ENCODE results near the gene ZC3H13.

The ZC3H13 gene

DNA sequence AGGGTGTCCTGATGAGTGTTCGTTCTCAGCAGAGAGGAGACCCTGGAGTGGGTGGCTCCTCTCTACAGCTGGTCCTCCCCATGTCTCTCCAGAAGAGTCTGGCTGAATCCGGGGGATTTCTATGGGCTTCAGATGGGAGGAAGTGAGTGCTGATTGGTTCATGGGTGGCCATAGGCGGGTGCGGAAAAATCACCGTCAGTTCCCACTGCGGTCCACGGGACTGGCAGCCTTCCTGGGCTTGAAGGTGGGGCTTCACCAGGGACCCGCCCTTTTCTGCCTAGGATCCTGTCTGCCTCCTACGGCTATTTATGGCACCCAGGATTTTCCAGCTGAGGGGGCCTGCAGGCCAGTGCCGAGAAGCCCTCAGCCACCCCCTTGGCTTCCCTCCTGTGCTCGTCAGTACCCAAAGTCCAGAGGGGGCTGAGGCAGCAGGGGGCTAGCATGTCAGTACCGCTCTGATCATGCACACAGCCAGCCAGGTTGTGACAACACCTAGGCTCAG is 33.9 kb upstream of the ZC3H13 start:
- H3K9me3 ChIP-seq (ENCODE audit: control insufficient read depth, low read length), result no peaks in the 10 kb centered on the region
- H3K9ac ChIP-seq (ENCODE audit: low read length), result no peak overlapping the region
- no peaks in the 10 kb centered on the region for H3K36me3 ChIP-seq (ENCODE audit: control insufficient read depth, insufficient read depth, low read length)
- H3K27me3 ChIP-seq (ENCODE audit: control insufficient read depth, insufficient read depth, low read length), result no peaks in the 10 kb centered on the region
- H3K4me1 ChIP-seq (ENCODE audit: control insufficient read depth, insufficient read depth, low read length), result no peaks in the 10 kb centered on the region
- no peak overlapping the region for H3K4me3 ChIP-seq (ENCODE audit: low read length)

DNA sequence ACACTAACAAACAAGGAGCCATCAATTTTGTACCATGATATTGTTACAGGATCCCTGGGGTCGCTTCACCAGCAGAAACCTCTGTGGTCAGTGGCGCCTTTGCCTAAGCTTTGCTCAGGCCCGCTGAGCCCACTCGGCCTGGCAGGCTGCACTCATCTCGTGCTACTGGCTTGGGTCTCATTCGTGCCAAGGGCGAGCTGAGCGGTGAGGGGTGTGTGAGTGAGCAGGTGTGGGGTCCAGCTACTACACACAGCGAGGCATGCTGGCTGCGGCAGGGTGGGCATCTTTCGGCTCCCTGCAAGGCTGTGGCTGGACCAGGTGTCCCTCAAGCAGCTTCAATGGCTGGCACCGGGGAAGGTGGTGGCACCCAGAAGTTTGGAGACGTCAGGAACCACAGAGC is 33.2 kb upstream of the ZC3H13 start:
- H3K9ac ChIP-seq (ENCODE audit: low read length), result no peak overlapping the region
- H3K9me3 ChIP-seq (ENCODE audit: control insufficient read depth, low read length), result no peaks in the 10 kb centered on the region
- H3K36me3 ChIP-seq (ENCODE audit: control insufficient read depth, insufficient read depth, low read length), result no peaks in the 10 kb centered on the region
- no peaks in the 10 kb centered on the region for H3K27me3 ChIP-seq (ENCODE audit: control insufficient read depth, insufficient read depth, low read length)
- no peak overlapping the region for H3K4me3 ChIP-seq (ENCODE audit: low read length)
- H3K4me1 ChIP-seq (ENCODE audit: control insufficient read depth, insufficient read depth, low read length), result no peaks in the 10 kb centered on the region

DNA sequence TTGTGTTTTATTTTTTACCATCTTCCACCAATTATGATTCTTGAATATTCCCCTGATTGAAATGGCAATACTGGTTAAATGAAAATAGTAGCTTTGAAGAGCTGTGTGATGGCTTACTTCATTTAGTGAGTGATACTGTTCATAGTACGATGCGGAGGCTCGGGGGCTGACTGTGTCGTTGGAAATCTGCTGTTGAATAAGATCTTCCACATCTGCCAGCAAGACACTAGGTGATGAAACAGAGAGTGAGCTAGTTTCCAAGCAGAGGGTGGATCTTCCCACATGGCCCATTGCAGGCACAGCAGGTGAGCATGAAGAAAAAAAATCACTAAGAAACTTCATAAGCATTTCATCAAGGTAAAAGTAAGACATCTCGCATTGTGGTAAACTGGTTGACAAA is 29.8 kb upstream of the ZC3H13 start:
- no peak overlapping the region for H3K9ac ChIP-seq (ENCODE audit: low read length)
- no peaks in the 10 kb centered on the region for H3K36me3 ChIP-seq (ENCODE audit: control insufficient read depth, insufficient read depth, low read length)
- H3K27me3 ChIP-seq (ENCODE audit: control insufficient read depth, insufficient read depth, low read length), result no peaks in the 10 kb centered on the region
- H3K9me3 ChIP-seq (ENCODE audit: control insufficient read depth, low read length), result no peaks in the 10 kb centered on the region
- H3K4me3 ChIP-seq (ENCODE audit: low read length), result no peak overlapping the region
- H3K4me1 ChIP-seq (ENCODE audit: control insufficient read depth, insufficient read depth, low read length), result no peaks in the 10 kb centered on the region

DNA sequence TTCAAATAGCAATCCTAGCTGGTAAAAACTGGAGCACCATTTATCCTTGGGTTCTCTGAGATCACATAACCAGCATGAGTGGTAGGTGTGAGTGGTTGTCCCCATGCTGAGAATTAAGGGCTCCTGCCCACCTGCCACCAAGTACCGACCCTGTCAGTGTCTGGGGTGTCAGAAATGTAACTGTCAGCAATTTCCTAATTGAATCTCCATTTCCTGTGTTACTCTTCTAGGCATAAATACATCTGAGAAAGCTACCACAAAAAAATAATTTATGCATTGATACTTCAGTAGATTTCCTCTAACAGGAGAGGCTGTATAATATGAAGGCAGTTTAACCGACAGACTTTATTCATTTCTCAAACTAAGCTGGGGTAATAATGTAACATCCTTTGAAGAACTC is 27.2 kb upstream of the ZC3H13 start:
- Histone ChIP-seq H3K27me3 (ENCODE audit: control insufficient read depth, insufficient read depth, low read length) (no peaks in the 10 kb centered on the region), H3K9me3 (ENCODE audit: control insufficient read depth, low read length) (no peaks in the 10 kb centered on the region), H3K4me3 (ENCODE audit: low read length) (no peak overlapping the region), H3K36me3 (ENCODE audit: control insufficient read depth, insufficient read depth, low read length) (no peaks in the 10 kb centered on the region), H3K9ac (ENCODE audit: low read length) (no peak overlapping the region), H3K4me1 (ENCODE audit: control insufficient read depth, insufficient read depth, low read length) (no peaks in the 10 kb centered on the region)

DNA sequence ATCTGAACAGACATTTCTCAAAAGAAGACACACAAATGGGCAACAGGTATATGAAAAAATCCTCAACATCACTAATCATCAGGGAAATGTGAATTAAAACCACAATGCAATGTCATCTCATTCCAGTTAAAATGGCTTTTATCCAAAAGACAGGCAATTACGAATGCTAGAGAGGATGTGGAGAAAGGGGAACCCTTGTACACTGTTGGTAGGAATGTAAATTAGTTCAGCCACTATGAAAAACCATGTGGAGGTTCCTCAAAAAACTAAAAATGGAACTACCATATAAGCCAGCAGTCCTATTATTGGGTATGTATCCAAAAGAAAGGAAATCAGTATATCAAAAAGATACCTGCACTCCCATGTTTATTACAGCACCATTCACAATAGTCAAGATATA is 24.7 kb upstream of the ZC3H13 start:
- Histone ChIP-seq H3K9me3 (ENCODE audit: control insufficient read depth, low read length) (no peaks in the 10 kb centered on the region), H3K27me3 (ENCODE audit: control insufficient read depth, insufficient read depth, low read length) (no peaks in the 10 kb centered on the region), H3K36me3 (ENCODE audit: control insufficient read depth, insufficient read depth, low read length) (no peaks in the 10 kb centered on the region), H3K4me1 (ENCODE audit: control insufficient read depth, insufficient read depth, low read length) (no peaks in the 10 kb centered on the region), H3K4me3 (ENCODE audit: low read length) (no peak overlapping the region), H3K9ac (ENCODE audit: low read length) (no peak overlapping the region)

DNA sequence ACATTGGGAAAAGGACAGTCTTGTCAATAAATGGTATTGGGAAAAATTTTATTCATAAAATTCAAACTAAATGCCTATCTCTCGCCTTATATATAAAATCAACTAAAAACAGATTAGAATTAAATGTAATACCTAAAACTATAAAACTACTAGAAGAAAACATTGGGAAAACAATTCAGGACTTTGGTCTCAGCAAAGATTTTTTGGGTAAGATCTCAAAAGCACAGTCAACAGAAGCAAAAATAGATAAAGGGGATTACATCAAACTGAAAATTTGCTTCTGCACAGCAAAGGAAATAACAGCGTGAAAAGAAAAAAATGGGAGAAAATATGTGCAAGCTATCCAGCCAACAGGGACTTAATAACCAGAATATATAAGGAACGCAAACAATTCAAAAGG is 24.3 kb upstream of the ZC3H13 start:
- Histone ChIP-seq H3K9me3 (ENCODE audit: control insufficient read depth, low read length) (no peaks in the 10 kb centered on the region), H3K9ac (ENCODE audit: low read length) (no peak overlapping the region), H3K4me3 (ENCODE audit: low read length) (no peak overlapping the region), H3K4me1 (ENCODE audit: control insufficient read depth, insufficient read depth, low read length) (no peaks in the 10 kb centered on the region), H3K36me3 (ENCODE audit: control insufficient read depth, insufficient read depth, low read length) (no peaks in the 10 kb centered on the region), H3K27me3 (ENCODE audit: control insufficient read depth, insufficient read depth, low read length) (no peaks in the 10 kb centered on the region)

DNA sequence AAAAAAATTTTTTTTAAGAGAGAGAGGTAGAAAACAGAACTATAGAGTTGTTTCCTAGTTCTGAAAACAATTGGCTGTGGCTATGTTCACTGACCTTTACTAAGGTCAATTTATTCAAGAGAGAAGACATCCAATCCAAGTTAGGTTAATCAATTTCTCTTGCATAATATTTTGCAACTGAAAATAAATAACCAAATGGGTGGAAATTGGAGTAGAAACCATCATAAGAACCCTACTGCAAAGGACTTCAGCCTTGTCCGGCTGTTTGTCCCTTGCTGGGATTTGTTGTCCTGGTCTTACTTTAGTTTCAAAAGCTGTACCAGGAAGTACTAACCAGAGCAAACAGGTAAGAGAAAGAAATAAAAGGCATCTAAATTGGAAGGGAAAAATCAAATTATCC is 23.3 kb upstream of the ZC3H13 start:
- no peaks in the 10 kb centered on the region for H3K4me1 ChIP-seq (ENCODE audit: control insufficient read depth, insufficient read depth, low read length)
- no peak overlapping the region for H3K4me3 ChIP-seq (ENCODE audit: low read length)
- no peak overlapping the region for H3K9ac ChIP-seq (ENCODE audit: low read length)
- no peaks in the 10 kb centered on the region for H3K36me3 ChIP-seq (ENCODE audit: control insufficient read depth, insufficient read depth, low read length)
- H3K9me3 ChIP-seq (ENCODE audit: control insufficient read depth, low read length), result no peaks in the 10 kb centered on the region
- H3K27me3 ChIP-seq (ENCODE audit: control insufficient read depth, insufficient read depth, low read length), result no peaks in the 10 kb centered on the region

DNA sequence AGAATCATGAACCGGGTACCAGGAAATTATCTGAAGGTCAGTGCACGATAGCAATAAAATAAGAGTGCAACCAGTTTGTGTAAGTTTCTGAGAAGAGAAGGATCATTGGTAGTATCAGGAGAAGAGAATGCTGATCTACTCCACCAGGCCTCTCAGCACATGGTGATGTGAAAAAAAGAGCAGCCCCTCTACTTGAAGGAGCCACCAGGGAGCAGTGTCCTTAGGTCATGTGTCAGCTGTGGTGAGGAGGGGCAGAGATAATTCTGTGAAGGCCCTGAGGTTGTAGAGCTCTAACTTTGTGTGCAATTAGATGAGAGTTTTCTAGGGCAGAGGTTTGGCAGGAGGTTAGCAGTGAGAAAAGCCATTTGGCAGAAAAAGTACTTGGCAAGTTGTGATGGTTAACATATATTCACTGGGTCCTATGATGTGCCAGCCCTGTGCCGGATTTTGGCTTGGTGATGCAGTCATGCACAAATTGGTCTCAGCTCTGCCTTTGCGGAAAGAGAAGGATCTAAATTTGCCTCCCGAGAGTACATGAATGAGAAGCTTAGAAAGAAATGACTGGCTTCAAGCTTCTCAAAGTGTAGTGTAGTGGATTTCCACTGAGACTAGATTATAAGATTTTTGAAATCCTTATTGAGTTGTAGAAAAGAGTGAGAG is 19.2 kb upstream of the ZC3H13 start:
- Histone ChIP-seq H3K4me3 (ENCODE audit: low read length) (no peak overlapping the region), H3K4me1 (ENCODE audit: control insufficient read depth, insufficient read depth, low read length) (no peaks in the 10 kb centered on the region), H3K27me3 (ENCODE audit: control insufficient read depth, insufficient read depth, low read length) (no peaks in the 10 kb centered on the region), H3K9me3 (ENCODE audit: control insufficient read depth, low read length) (no peaks in the 10 kb centered on the region), H3K9ac (ENCODE audit: low read length) (no peak overlapping the region), H3K36me3 (ENCODE audit: control insufficient read depth, insufficient read depth, low read length) (no peaks in the 10 kb centered on the region)

DNA sequence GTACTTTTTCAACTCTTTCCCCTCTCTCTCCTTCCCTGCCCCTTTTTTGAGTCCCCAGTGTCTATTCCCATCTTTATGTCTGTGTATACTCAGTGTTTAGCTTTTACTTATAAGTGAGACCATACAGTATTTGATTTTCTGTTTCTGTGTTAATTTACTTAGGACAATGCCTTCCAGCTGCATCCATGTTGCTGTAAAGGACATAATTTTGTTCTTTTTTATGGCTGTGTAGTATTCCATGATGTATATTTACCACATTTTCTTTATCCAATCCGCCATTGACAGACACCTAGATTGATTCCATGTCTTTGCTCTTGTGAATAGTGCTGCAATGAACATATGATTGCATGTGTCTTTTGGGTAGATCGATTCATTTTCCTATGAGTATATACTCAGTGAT is 10.7 kb upstream of the ZC3H13 start:
- no peak overlapping the region for H3K4me3 ChIP-seq (ENCODE audit: low read length)
- H3K9ac ChIP-seq (ENCODE audit: low read length), result no peak overlapping the region
- no peaks in the 10 kb centered on the region for H3K36me3 ChIP-seq (ENCODE audit: control insufficient read depth, insufficient read depth, low read length)

DNA sequence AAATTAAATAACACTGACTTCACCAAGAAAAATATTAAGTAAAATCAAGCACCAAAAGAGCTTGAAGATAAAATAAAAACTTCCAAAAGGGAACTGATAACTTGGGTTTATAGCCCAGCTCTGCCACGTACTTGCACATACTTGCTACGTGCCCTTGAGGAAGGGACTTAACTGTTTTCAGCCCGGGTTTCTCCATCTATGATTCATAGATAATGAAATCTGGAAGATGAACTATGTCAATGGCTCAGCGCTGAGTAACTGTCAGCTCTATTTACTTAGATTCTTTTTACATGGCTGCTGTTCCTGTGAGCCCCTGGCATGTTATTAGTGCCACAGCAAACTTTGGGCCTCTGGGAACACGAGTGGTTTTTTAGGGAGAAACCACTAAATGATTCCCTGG is 9.6 kb upstream of the ZC3H13 start:
- Histone ChIP-seq H3K36me3 (ENCODE audit: control insufficient read depth, insufficient read depth, low read length) (no peaks in the 10 kb centered on the region), H3K4me3 (ENCODE audit: low read length) (no peak overlapping the region), H3K27me3 (ENCODE audit: control insufficient read depth, insufficient read depth, low read length) (no peaks in the 10 kb centered on the region), H3K4me1 (ENCODE audit: control insufficient read depth, insufficient read depth, low read length) (no peaks in the 10 kb centered on the region), H3K9me3 (ENCODE audit: control insufficient read depth, low read length) (no peaks in the 10 kb centered on the region), H3K9ac (ENCODE audit: low read length) (no peak overlapping the region)

More for the DNA sequence above, 10.7 kb upstream of the ZC3H13 start:
- Histone ChIP-seq H3K9me3 (ENCODE audit: control insufficient read depth, low read length) (no peaks in the 10 kb centered on the region), H3K27me3 (ENCODE audit: control insufficient read depth, insufficient read depth, low read length) (no peaks in the 10 kb centered on the region), H3K4me1 (ENCODE audit: control insufficient read depth, insufficient read depth, low read length) (no peaks in the 10 kb centered on the region)

DNA sequence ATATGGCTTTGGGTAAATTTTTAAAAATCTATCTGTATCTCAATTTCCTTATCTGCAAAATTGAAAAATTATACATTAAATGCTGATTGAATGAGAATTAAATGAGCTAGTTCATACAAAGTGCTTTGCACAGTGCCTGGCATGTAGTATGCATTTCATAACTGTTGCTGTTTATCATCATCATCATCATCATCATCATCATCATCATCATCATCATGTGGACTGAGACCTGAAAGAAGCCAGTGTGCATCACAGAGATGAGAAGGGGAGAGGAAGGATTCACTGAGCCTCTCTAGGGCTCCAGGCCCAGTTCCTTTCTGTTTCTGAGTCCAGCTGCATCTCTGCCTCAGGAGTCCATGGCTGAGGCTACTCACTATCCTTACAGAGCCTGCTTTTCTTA is 6.9 kb upstream of the ZC3H13 start:
- H3K27me3 ChIP-seq (ENCODE audit: control insufficient read depth, insufficient read depth, low read length), result no peaks in the 10 kb centered on the region
- H3K9ac ChIP-seq (ENCODE audit: low read length), result no peak overlapping the region

DNA sequence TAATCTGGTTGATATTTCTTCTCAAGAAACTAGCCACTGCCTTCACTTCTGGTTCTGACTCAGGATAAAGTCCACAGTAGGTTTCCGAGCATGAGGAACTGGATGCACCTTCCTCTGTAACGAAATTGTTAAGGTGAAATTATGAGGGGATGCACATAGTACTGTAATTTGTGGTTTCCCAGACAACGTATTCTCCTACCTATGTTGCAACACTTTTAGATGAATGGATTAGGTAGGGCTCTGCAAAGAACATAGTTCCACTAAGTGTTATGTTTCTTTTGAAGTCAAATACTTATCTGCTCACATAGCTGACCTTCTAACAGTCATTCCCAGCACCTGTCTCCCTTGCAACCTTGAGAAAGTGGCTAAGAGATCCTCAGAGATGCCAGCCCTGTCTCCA is 5.7 kb upstream of the ZC3H13 start:
- H3K27me3 ChIP-seq (ENCODE audit: control insufficient read depth, insufficient read depth, low read length), result no peaks in the 10 kb centered on the region
- no peak overlapping the region for H3K9ac ChIP-seq (ENCODE audit: low read length)
- H3K4me1 ChIP-seq (ENCODE audit: control insufficient read depth, insufficient read depth, low read length), result no peaks in the 10 kb centered on the region
- H3K36me3 ChIP-seq (ENCODE audit: control insufficient read depth, insufficient read depth, low read length), result no peaks in the 10 kb centered on the region
- no peaks in the 10 kb centered on the region for H3K9me3 ChIP-seq (ENCODE audit: control insufficient read depth, low read length)
- no peak overlapping the region for H3K4me3 ChIP-seq (ENCODE audit: low read length)

More for the DNA sequence above, 6.9 kb upstream of the ZC3H13 start:
- H3K9me3 ChIP-seq (ENCODE audit: control insufficient read depth, low read length), result no peaks in the 10 kb centered on the region
- no peaks in the 10 kb centered on the region for H3K36me3 ChIP-seq (ENCODE audit: control insufficient read depth, insufficient read depth, low read length)
- no peak overlapping the region for H3K4me3 ChIP-seq (ENCODE audit: low read length)
- no peaks in the 10 kb centered on the region for H3K4me1 ChIP-seq (ENCODE audit: control insufficient read depth, insufficient read depth, low read length)

All from mucosa of stomach (tissue), 1 donor.